IPS DF 6.9 (cell line): ENCODE measurements around the gene ANKS6.

Source experiments
- DNase-seq: peaks from one replicate; pipeline ENCODE4 v3.0.0-alpha.2; 2013; ENCODE audit warnings: low read depth, low spot score
- H3K27ac ChIP-seq: one replicate; pipeline ENCODE4 v1.5.1; 2013; ENCODE audit warnings: low read length, control low read depth
- H3K27me3 ChIP-seq: 2 replicates; pipeline ENCODE4 v1.6.1; 2013; ENCODE audit warnings: mild to moderate bottlenecking, low read length; ENCODE audit not compliant: control insufficient read depth, insufficient read depth
- H3K36me3 ChIP-seq: 2 replicates; pipeline ENCODE4 v1.6.1; 2013; ENCODE audit warnings: low read length; ENCODE audit not compliant: control insufficient read depth, insufficient read depth
- H3K4me1 ChIP-seq: 2 replicates; pipeline ENCODE4 v1.6.1; 2013; ENCODE audit warnings: low read length; ENCODE audit not compliant: control insufficient read depth, insufficient read depth
- H3K4me3 ChIP-seq: 2 replicates; pipeline ENCODE4 v1.5.1; 2013; ENCODE audit warnings: mild to moderate bottlenecking, low read length
- H3K9me3 ChIP-seq: 2 replicates; pipeline ENCODE4 v1.6.1; 2013; ENCODE audit warnings: low read length, inconsistent platforms; ENCODE audit not compliant: control insufficient read depth, insufficient read depth
- WGBS: extraction: QIAGEN DNeasy Blood & Tissue Kit; methylation state at CpG from one replicate; pipeline ENCODE4 v1.1.7; 2013; ENCODE audit warnings: mixed read lengths, missing lambda C conversion rate; ENCODE audit not compliant: insufficient read length, insufficient coverage; 5-methylcytosine and 5-hydroxymethylcytosine counted together

ANKS6 gene

GRCh38 chr9:98755006-98755618 lies 41.2 kb downstream of the ANKS6 start:
- Histone ChIP-seq H3K27me3 (no peaks in the 10 kb centered on the region), H3K4me3 (no peak overlapping the region), H3K36me3 (peaks cover 5% of the 10 kb centered on the region; the same call in 1 of the 2 replicates), H3K4me1 (no peaks in the 10 kb centered on the region), H3K27ac (no peak overlapping the region), H3K9me3 (no peaks in the 10 kb centered on the region; the same call in 1 of the 2 replicates)
- no peak for DNase-seq
- no CpG with 5 or more reads among the region's 6 CpGs for WGBS

DNA sequence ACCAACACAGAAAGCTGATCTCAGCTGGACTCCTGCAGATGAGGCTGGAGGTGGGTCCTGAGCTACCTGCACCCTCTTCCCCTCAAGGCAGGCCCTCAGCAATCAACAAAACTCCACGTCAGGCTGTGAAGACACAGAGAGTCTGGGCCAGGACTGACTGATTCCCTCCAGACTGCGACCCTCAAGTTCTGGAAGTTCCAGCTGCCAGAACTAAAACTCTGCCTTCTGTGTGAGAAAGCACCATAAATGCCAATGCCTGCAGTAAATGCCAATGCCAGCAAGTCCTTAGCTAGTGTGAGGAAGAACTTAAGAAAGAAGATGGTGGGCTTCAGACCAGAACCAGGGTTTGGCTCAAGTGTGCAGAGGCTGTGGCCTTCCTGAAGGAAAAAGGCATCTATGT lies 45.1 kb downstream of the ANKS6 start:
- no peaks in the 10 kb centered on the region for H3K4me1 ChIP-seq
- no peak overlapping the region for H3K4me3 ChIP-seq
- no peaks in the 10 kb centered on the region for H3K27me3 ChIP-seq
- no peaks in the 10 kb centered on the region for H3K9me3 ChIP-seq
- WGBS, result no CpG with 5 or more reads among the region's 2 CpGs
- H3K27ac ChIP-seq, result no peak overlapping the region
- peaks cover 14% of the 10 kb centered on the region; the same call in 1 of the 2 replicates for H3K36me3 ChIP-seq
- no peak for DNase-seq

DNA sequence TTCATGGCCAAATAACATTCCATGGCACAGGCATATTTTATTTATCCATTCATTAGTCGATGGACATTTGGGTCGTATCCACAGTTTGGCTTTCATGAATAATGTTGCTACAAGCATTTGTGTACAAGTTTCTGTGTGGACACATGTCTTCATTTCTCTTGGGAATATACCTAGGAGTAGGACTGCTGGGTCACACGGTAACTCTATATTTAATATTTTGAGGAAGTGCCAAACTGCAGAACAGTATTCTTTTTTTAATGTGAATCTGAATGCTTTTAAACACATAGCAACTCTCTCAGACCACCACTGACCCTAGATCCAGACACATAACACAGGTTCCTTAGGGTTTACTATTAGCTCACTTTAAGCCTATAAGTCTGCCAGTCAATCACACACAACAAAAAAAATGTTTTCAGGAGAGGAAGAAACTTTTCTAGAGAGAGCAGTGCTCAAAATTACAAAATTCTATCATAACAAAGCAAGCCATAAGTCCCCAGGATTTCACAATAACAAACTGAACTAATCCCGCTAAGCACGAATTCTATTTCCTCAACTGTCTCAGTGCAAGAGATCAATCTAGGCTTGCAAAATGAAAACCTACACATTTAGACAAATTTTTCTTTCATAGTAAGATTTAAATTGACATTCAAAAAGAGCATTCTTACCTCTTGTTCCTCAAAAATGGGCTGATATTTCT lies 45.8 kb downstream of the ANKS6 start:
- no peaks in the 10 kb centered on the region for H3K27me3 ChIP-seq
- no peak for DNase-seq
- no peak overlapping the region for H3K27ac ChIP-seq
- H3K9me3 ChIP-seq, result no peaks in the 10 kb centered on the region
- no peaks in the 10 kb centered on the region for H3K4me1 ChIP-seq
- no peak overlapping the region for H3K4me3 ChIP-seq
- no CpG with 5 or more reads among the region's 5 CpGs for WGBS
- peaks cover 14% of the 10 kb centered on the region; the same call in 1 of the 2 replicates for H3K36me3 ChIP-seq

DNA sequence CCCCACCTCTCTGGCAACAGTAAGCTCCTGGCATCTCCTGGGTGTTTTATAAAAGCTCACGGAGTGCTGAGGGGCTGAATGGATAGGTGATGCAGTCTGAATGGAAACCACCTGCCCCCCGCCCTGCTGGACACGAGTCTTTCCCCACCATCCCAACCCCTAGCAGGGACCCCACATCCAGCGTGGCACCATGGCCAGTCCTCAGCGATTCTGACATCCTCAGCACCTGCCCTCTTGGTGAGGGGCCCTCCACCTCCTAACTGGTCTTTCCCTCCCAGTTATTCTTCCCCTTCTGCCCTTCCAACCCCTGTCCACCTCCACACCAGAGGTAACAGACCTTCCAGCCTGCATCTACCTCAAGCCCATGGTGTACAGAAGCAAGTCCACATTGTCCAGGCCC lies 48.9 kb downstream of the ANKS6 start:
- DNase-seq, result no peak

GRCh38 chr9:98745470-98745869 lies 50.9 kb downstream of the ANKS6 start:
- no peak overlapping the region for H3K4me3 ChIP-seq
- no CpG with 5 or more reads among the region's 7 CpGs for WGBS

More for the DNA sequence above, 48.9 kb downstream of the ANKS6 start:
- WGBS, result no CpG with 5 or more reads among the region's 5 CpGs
- Histone ChIP-seq H3K36me3 (peaks cover 15% of the 10 kb centered on the region; the same call in 1 of the 2 replicates), H3K27ac (no peak overlapping the region), H3K9me3 (no peaks in the 10 kb centered on the region), H3K4me3 (no peak overlapping the region), H3K4me1 (no peaks in the 10 kb centered on the region), H3K27me3 (no peaks in the 10 kb centered on the region)

GRCh38 chr9:98743818-98744611 lies 52.3 kb downstream of the ANKS6 start:
- Histone ChIP-seq H3K36me3 (peaks cover 11% of the 10 kb centered on the region; the same call in 1 of the 2 replicates), H3K4me3 (no peak overlapping the region; the same call in 1 of the 2 replicates), H3K9me3 (no peaks in the 10 kb centered on the region), H3K4me1 (no peaks in the 10 kb centered on the region), H3K27me3 (no peaks in the 10 kb centered on the region), H3K27ac (no peak overlapping the region)
- no peak for DNase-seq
- WGBS, result no CpG with 5 or more reads among the region's 14 CpGs

More at GRCh38 chr9:98745470-98745869, 50.9 kb downstream of the ANKS6 start:
- H3K27ac ChIP-seq, result no peak overlapping the region
- no peaks in the 10 kb centered on the region for H3K27me3 ChIP-seq
- H3K4me1 ChIP-seq, result no peaks in the 10 kb centered on the region
- no peaks in the 10 kb centered on the region for H3K9me3 ChIP-seq
- peaks cover 15% of the 10 kb centered on the region; the same call in 1 of the 2 replicates for H3K36me3 ChIP-seq
- no peak for DNase-seq

DNA sequence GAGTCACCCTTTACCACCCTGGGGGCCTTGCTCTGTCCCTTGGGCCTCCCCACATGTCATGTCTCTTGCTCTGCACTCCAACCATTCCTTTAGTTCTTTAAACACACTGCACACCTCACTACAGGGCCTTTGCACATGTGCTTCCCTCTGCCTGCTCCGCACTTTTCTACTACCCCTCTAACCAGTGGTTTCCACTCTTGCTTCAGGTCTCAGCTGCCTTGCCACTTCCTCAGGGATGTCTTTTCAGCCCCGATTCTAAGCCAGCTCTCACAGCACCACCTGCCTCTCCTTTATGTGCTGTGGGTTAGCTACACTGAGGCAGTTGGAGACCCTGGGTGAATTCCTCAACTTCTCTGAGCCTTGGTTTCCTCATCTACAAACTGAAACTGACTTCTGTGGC lies 53.0 kb downstream of the ANKS6 start:
- Histone ChIP-seq H3K4me3 (no peak overlapping the region), H3K9me3 (no peaks in the 10 kb centered on the region), H3K4me1 (no peaks in the 10 kb centered on the region), H3K27me3 (no peaks in the 10 kb centered on the region), H3K27ac (no peak overlapping the region), H3K36me3 (peaks cover 9% of the 10 kb centered on the region; the same call in 1 of the 2 replicates)
- no peak for DNase-seq
- no CpG with 5 or more reads among the region's 2 CpGs for WGBS

DNA sequence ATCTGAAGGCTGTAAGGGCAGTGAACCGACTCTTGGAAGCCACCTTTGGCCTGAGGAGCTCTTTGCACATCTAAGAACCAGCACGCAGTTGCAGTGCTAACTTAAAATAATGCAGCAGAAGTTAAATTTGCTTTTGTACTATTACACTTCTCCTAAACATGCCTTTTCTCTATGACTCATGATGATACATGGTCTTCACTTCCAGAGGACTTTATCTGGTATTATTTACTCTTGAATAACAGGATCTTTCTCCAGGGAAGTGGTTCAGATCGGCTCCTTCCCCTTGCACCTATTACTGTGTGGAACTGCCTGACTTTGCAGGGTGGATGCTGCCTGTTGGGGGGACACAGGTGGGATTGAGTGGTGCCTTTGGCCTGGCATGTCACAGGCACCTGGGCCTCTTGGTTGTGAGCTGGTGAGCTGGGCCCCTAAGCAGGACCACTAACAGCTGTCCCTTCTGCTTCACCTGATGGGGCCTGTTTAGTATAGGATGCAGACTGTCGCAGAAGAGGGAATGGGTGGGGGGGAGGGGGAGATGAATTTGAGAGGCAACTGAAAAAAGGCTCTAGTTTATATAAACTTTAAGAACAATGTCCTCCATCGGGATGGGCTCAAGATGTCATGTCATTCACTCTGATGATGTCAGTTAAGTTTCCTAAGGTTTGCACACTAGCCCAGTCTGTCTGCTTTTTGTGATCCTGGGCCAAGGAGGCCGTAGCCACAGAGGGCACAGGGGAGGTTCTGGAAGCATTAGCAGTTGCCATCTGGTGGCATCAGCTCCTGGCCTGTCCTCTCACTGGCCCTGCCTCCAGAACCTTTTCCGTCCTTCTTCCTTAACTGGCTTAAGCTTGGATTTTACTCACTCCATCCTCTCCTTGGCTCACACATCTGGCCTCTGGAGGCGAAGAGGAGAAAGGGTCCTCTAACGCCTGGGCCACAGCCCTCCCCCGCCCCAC lies 53.8 kb downstream of the ANKS6 start:
- H3K4me1 ChIP-seq, result no peaks in the 10 kb centered on the region
- H3K4me3 ChIP-seq, result no peak overlapping the region
- no peak overlapping the region for H3K27ac ChIP-seq
- no CpG with 5 or more reads among the region's 10 CpGs for WGBS
- no peaks in the 10 kb centered on the region for H3K27me3 ChIP-seq
- peaks cover 8% of the 10 kb centered on the region; the same call in 1 of the 2 replicates for H3K36me3 ChIP-seq
- DNase-seq, result no peak
- H3K9me3 ChIP-seq, result no peaks in the 10 kb centered on the region

DNA sequence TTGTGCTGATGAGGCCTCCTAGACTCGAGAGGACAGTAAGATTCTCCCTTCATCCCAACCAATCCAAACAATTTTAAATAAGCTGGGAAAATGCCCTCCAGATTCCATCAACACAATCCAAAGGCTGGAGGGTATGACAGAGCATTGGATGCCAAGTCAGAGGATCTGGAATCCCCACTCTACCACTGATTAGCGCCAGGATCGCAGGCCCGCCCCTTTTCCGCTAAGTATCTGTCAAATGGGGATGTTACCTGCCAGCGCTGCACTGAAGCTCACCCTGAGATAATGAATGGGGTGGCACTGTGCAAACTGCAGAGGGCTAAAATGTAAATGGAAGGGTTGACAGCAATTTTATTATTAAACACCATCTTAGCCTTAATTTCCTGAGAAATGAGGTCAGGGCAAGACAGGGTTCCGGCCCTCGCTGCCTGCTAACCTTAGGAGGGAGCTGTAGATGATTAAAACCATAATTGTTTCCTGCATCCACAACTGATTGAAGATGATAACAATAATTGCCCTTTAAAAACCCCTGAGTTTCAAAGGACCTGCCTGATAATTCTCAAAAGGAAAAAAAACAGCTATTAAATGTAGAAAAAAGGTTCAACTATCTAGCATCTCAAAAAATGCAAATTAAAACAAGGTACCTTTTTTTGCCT lies 56.0 kb downstream of the ANKS6 start:
- DNase-seq, result no peak
- H3K9me3 ChIP-seq, result no peaks in the 10 kb centered on the region
- no peaks in the 10 kb centered on the region for H3K4me1 ChIP-seq
- no peaks in the 10 kb centered on the region for H3K27me3 ChIP-seq
- no peak overlapping the region for H3K4me3 ChIP-seq
- peaks cover 11% of the 10 kb centered on the region; the same call in 1 of the 2 replicates for H3K36me3 ChIP-seq
- WGBS, result no CpG with 5 or more reads among the region's 8 CpGs
- no peak overlapping the region for H3K27ac ChIP-seq
